HL-60/S4 treated with phorbol 12-myristate 13-acetate at 8.2 ng/mL for 4 days and 3 days (cell line): ENCODE data around the gene PTPRA.
"Not testable (repeated sequence)": the region's sequence is repeated elsewhere in the genome, so short reads cannot be mapped to it uniquely, and the experiment has no call there.

Experiments used
- in situ Hi-C: fragments of 300-500 bp; cut with MboI; formaldehyde crosslinking; loops from 2 replicates; pipeline ENCODE4 v1.15.0; 2022; ENCODE audit warnings: low sequenced_read_pairs

The PTPRA gene

DNA sequence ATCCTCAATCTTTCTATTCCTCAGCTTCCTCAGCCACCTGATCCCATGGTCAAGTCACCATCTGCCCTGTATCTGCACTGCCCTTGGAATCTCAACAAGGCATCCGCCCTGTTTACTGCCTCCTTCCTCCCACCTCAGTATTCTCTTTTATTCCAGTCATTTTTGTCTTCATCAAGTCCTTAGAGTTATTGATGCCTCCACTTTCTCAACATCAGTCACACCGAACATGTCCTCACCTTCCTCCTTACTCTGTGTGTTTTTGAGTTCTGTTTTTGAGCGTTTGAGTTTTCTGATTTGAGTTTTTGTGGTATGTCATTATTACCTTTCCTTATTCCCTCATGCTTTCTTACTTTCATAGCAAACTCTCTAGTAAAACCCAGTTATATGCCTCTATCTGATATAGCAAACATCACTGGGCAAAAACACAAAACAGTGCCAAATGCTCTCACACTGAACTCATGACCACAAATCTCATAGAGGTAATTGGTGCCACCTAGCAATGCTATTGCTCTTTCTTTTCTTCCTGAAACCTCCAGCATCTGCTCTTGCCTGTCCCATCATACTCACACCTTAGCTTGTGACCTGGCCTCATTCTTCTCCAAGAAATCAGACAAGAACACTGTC lies 158.4 kb downstream of the PTPRA start:
- in situ Hi-C loops, result no loop called here

GRCh38 chr20:3032624-3033023 lies 159.3 kb downstream of the PTPRA start:
- in situ Hi-C loops, result no loop called here

DNA sequence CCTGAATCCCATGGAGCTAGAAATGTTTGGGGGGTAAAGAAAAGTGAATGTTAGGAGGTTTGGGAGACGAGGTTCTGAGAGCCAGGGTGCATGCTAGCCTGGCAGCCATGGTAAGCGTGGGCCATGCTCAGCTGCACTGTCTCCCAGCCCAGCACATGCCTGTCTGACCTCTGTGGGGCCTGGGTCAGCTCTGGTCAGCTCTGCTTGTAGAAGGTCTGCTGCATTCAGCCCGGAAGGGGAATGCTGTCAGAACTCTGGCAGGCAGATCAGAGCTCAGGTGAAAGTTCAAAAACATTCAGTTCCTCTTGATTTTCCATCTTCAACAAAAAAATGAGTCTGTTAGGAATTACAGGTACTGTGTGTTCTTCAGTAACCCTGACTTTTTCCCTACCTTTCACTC lies 164.4 kb downstream of the PTPRA start:
- in situ Hi-C loops, result no loop called here

- in situ Hi-C loops, result no loop called here
Observed at GRCh38 chr20:3038454-3038853, 165.2 kb downstream of the PTPRA start.

- in situ Hi-C loops, result no loop called here
Observed at GRCh38 chr20:3039426-3039825, 166.1 kb downstream of the PTPRA start.

DNA sequence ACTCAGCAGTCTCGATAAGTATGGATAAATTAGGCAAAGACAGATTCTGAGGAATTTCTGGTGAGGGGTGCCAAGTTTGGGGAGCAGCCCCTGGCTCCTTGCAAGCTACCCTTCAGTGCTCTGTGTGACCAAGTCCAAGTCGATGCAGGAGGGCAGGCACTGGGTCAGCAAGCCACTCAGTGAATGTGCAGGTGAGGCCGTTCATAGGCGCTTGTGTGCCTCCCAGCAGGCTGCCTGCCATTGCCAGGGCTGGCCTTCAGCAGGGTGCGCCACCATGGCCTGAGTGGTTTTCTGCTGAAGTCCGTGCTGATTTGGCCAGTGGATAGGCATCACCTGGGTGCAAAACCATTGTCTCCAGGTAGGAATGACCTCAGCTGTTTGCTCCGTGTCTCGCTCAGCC lies 166.8 kb downstream of the PTPRA start:
- in situ Hi-C loops, result no loop called here

DNA sequence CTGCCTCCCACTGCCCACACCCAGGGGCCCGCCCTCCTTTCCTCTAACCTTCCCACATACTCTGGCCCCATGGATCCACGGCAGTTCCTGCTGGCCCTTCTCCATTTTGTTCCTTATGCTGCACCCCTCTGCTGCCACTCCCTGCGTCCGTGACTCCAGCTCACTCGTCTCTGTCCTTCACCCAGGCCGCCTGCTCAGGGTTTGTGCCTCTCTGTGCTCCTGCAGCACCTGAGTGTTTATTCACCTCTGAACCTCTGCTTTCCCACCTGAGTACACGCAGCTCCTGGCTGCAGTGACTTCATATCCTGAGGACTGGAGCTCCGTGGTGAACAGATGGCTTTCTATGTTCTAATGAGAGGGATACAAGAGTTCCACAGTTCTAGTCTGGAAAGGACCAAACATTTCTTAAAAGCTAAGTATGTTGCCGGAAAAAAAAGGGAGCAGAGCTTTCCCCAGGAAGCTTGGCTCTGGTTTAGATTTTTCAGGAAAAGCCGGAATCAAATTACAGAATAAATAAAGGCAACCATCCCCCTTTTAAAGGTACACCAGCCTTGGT lies 168.7 kb downstream of the PTPRA start:
- in situ Hi-C loops, result no loop called here

GRCh38 chr20:3042625-3043024 lies 169.3 kb downstream of the PTPRA start:
- in situ Hi-C loops, result no loop called here

- in situ Hi-C loops, result no loop called here
Observed at GRCh38 chr20:3043322-3043721, 170.0 kb downstream of the PTPRA start, which contains the start of gene GNRH2. TSS of gene GNRH2 (plus strand) at chr20:3043622. CDS start at chr20:3044415, 793 bp downstream.

GRCh38 chr20:3044336-3044965 lies 171.2 kb downstream of the PTPRA start:
- in situ Hi-C loops, result no loop called here

DNA sequence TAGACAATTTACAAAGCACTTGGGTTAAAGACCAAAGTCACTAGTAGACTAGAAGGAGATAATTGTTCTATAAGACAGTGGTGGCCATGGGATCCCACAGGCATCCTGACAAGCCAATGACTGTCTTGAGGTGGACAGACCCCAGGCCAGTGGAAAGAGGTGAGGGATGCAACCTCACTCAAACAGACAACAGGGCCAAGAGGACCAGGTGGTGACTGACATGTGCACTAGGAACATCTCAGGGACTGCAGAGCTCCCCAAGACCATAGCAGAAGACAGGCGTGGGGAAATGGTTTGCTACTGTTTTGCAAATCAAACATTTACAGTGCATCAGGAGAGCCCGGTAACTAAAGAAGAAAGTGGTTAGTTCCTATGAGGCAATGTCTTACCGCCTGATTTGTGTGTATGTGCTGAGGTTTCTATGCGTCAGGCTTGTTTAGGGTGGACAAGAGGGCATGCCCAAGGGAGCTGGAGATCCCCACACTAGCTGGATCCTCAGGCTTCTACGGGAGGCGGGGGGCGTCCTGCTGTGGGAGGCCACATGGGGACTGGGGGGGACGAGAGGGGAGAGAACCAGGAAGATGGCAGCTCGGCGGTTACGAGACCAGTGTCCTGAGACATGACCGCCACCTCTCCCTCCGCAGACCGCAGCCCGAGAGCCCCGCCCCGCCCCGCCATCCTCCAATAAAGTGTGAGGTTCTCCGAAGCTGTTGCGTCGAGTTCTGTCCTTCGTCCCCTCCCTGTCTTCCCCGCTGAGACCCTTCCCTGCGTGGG lies 171.9 kb downstream of the PTPRA start:
- in situ Hi-C loops, result no loop called here

GRCh38 chr20:3045816-3046676 lies 172.8 kb downstream of the PTPRA start, which contains the start of gene MRPS26:
TSS of gene MRPS26 (plus strand) at chr20:3046052. CDS start at chr20:3046069, 17 bp downstream.
- in situ Hi-C loops, result no loop called here

DNA sequence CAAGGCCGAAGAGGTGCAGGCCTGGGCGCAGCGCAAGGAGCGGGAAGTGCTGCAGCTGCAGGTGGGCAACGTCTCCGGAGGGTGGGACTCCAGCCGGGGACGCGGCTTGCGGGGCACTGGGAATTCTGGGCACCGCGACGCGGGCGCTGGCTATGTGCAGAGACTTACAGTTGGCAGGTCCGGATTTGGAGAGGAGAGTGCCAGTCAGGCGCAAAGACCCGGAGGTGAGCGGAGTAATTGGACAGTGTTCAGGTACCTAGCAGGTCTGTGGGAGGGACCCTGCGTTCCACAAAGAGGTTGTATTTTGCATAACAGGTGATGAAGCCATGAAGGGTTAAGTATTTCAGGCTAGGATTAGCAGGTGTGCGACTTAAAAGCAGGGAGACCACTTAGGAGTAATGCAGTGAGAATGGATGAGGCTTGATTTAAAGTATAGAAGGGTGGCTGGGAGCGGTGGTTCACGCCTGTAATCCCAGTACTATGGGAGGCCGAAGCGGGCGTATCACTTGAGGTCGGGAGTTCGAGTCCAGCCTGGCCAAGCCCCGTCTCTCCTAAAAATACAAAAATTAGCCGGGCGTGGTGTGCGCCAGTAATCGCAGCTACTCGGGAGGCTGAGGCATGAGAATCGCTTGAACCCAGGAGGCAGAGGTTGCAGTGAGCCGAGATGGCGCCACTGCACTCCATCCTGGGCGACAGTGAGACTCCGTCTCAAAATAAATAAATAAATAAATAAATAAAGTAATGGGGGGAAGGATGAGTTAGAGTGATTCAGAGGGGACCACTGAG lies 173.6 kb downstream of the PTPRA start:
- in situ Hi-C loops, result no loop called here

- in situ Hi-C loops, result no loop called here
Observed at GRCh38 chr20:3047486-3048419, 174.5 kb downstream of the PTPRA start.

DNA sequence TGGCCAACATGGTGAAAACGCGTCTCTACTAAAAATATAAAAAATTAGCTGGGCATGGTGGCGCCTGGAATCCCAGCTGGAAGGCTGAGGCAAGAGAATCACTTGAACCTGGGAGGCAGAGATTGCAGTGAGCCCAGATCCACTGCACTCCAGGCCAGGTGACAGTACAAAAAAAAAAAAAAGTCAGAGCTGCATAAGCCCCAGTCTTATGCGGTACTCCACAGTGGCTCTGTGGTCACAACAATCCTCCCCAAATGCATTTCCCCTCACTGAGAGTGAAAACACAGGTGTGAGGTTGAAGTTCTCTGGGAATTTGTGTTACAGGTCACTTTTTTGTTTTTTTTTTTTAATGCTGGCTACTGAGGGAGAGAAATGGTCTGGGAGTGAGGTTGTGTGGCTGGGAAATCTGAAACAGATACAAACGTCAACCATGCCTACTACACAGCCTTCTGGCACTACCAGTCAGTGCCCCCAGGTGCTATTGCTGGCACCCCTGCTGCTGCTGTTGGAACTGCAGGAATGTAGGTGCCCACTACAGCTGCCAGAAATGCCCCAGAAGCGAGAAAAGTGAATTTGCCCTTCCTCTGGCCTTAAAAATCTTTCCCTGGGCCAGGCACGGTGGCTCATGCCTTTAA lies 178.2 kb downstream of the PTPRA start:
- in situ Hi-C loops, result no loop called here

DNA sequence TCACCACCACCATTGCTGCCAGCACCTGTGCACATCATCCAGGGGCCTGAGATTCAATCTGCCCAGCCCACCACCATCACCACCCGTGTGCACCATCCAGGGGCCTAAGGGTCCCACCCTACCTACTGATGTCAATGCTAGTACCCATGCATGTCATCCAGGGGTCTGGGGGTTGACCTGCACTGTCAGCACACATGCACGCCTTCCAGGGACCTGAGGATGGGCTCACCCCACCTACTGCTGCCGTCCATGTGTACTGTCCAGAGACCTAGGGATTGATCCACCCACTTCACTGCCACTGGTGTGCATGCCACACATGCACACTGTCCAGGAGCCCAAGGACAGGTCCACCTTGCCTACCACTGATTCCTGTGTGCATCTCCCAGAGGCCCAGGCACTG lies 186.2 kb downstream of the PTPRA start:
- in situ Hi-C loops, result no loop called here

DNA sequence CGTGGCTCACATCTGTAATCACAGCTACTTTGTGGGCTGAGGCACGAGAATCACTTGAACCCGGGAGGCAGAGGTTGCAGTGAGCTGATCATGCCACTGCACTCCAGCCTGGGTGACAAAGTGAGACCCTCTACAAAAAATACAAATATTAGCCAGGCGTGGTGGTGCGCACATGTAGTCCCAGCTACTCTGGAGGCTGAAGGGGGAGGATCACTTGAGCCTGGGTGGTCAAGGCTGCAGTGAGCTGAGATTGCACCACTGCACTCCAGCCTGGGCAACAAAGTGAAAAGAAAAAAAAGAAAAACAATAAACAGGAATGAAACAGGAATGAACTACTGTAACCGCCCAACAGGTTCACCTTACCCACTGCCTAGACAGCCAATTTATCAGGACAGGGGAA lies 190.8 kb downstream of the PTPRA start:
- in situ Hi-C loops, result not testable (repeated sequence)
